Astrocyte (in vitro differentiated cells and primary cell): ENCODE data around the gene SH3BP4. TPM values are rescaled to one million over a fixed set of nuclear protein-coding genes. Genes with fewer than 3 reads are reported as not detected.

Experiments used
- DNase-seq: peaks from one replicate; pipeline ENCODE4 v3.0.0-alpha.2; 2010; ENCODE audit warnings: low read depth
- FAIRE-seq: peaks from 2 replicates; lab custom pipeline; 2011; peaks lifted over from hg19 to GRCh38; lab: Jason Lieb, UNC
- H2AFZ ChIP-seq: 2 replicates; pipeline ENCODE4 v1.6.0; 2012; ENCODE audit warnings: low read depth, low read length, inconsistent platforms
- H3K27ac ChIP-seq: 2 replicates; pipeline ENCODE4 v1.5.1; 2011; ENCODE audit warnings: low read depth, low read length, inconsistent platforms
- H3K27me3 ChIP-seq: 2 replicates; pipeline ENCODE4 v1.6.0; 2011; ENCODE audit warnings: low read length, inconsistent platforms; ENCODE audit not compliant: insufficient read depth
- H3K36me3 ChIP-seq: 2 replicates; pipeline ENCODE4 v1.5.1; 2011; ENCODE audit warnings: low read length, inconsistent platforms; ENCODE audit not compliant: insufficient read depth
- H3K4me1 ChIP-seq: 2 replicates; pipeline ENCODE4 v1.5.1; 2011; ENCODE audit warnings: low read length, inconsistent platforms; ENCODE audit not compliant: insufficient read depth
- H3K4me2 ChIP-seq: 2 replicates; pipeline ENCODE4 v1.6.0; 2012; ENCODE audit warnings: low read length, inconsistent platforms
- H3K4me3 ChIP-seq: 2 replicates; pipeline ENCODE4 v1.5.1; 2011; ENCODE audit warnings: low read depth, mild to moderate bottlenecking, low read length, inconsistent platforms; ENCODE audit not compliant: insufficient read depth
- H3K79me2 ChIP-seq: 2 replicates; pipeline ENCODE4 v1.6.0; 2012; ENCODE audit warnings: mild to moderate bottlenecking, low read length, inconsistent platforms; ENCODE audit not compliant: insufficient read depth
- H3K9ac ChIP-seq: 2 replicates; pipeline ENCODE4 v1.6.0; 2012; ENCODE audit warnings: mild to moderate bottlenecking, low read length, inconsistent platforms
- H3K9me3 ChIP-seq: 2 replicates; pipeline ENCODE4 v1.5.1; 2012; ENCODE audit warnings: low read depth, mild to moderate bottlenecking, low read length, inconsistent platforms; ENCODE audit not compliant: insufficient read depth
- H4K20me1 ChIP-seq: 2 replicates; pipeline ENCODE4 v1.6.0; 2012; ENCODE audit warnings: low read length, inconsistent platforms; ENCODE audit not compliant: insufficient read depth
- H3K27ac Mint-ChIP-seq: one replicate; pipeline ENCODE4 v1.8.0; 2021; ENCODE audit warnings: mild to moderate bottlenecking, mixed read lengths; ENCODE audit not compliant: unreplicated experiment
- H3K27me3 Mint-ChIP-seq: one replicate; pipeline ENCODE4 v1.8.0; 2021; ENCODE audit warnings: low read depth, mixed read lengths; ENCODE audit not compliant: unreplicated experiment
- H3K36me3 Mint-ChIP-seq: one replicate; pipeline ENCODE4 v1.8.0; 2021; ENCODE audit warnings: low read depth, mixed read lengths; ENCODE audit not compliant: unreplicated experiment
- H3K4me1 Mint-ChIP-seq: one replicate; pipeline ENCODE4 v1.8.0; 2021; ENCODE audit warnings: low read depth, mixed read lengths; ENCODE audit not compliant: unreplicated experiment
- H3K4me3 Mint-ChIP-seq: one replicate; pipeline ENCODE4 v1.8.0; 2021; ENCODE audit warnings: mild to moderate bottlenecking, moderate library complexity, mixed read lengths; ENCODE audit not compliant: unreplicated experiment
- H3K9me3 Mint-ChIP-seq: one replicate; pipeline ENCODE4 v1.8.0; 2021; ENCODE audit warnings: mild to moderate bottlenecking, mixed read lengths; ENCODE audit not compliant: unreplicated experiment
- CTCF ChIP-seq: IDR thresholded peaks from 2 replicates; pipeline ENCODE4 v1.5.1; 2011; ENCODE audit warnings: low read depth, mild to moderate bottlenecking, inconsistent platforms, low read length, moderate library complexity; ENCODE audit not compliant: insufficient read depth
- EZH2 ChIP-seq: IDR thresholded peaks from 2 replicates; pipeline ENCODE4 v1.6.1; 2012; ENCODE audit warnings: mild to moderate bottlenecking, low read length, inconsistent platforms; ENCODE audit not compliant: insufficient read depth
- total RNA-seq: library from RNA; stranded (reverse); gene quantifications from 2 replicates; pipeline ENCODE4 v1.2.1, GENCODE V29; 2021

SH3BP4 gene
- total RNA-seq, 1 donor from 2014 or later = 127 TPM

DNA sequence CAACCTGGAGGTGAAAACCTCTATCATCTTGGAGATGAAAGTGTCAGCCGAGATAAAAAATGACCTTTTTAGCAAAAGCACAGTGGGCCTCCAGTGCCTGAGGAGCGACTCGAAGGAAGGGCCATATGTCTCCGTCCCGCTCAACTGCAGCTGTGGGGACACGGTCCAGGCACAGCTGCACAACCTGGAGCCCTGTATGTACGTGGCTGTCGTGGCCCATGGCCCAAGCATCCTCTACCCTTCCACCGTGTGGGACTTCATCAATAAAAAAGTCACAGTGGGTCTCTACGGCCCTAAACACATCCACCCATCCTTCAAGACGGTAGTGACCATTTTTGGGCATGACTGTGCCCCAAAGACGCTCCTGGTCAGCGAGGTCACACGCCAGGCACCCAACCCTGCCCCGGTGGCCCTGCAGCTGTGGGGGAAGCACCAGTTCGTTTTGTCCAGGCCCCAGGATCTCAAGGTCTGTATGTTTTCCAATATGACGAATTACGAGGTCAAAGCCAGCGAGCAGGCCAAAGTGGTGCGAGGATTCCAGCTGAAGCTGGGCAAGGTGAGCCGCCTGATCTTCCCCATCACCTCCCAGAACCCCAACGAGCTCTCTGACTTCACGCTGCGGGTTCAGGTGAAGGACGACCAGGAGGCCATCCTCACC is 90.2 kb downstream of the SH3BP4 start:
- no peak overlapping the region for H3K4me3 Mint-ChIP-seq
- TF ChIP-seq CTCF (no peak), EZH2 (no peak)
- H3K27me3 ChIP-seq = no peaks in the 10 kb centered on the region
- DNase-seq (no peak), FAIRE-seq (no peak)
- peaks cover 94% of the 10 kb centered on the region for H4K20me1 ChIP-seq
- H3K36me3 Mint-ChIP-seq = peaks cover 52% of the 10 kb centered on the region
- no peaks in the 10 kb centered on the region for H3K9me3 ChIP-seq
- no peak overlapping the region for H3K4me3 ChIP-seq
- peaks cover 94% of the 10 kb centered on the region for H3K79me2 ChIP-seq
- peaks cover 3% of the 10 kb centered on the region for H3K4me1 Mint-ChIP-seq
- no peak overlapping the region for H3K27ac Mint-ChIP-seq
- H3K9ac ChIP-seq = no peak overlapping the region
- no peaks in the 10 kb centered on the region for H3K9me3 Mint-ChIP-seq
- H2AFZ ChIP-seq = no peak overlapping the region
- no peaks in the 10 kb centered on the region for H3K27me3 Mint-ChIP-seq
- H3K36me3 ChIP-seq = peaks cover 73% of the 10 kb centered on the region
- H3K27ac ChIP-seq = no peak overlapping the region
- H3K4me2 ChIP-seq = no peak overlapping the region
- H3K4me1 ChIP-seq = no peaks in the 10 kb centered on the region

DNA sequence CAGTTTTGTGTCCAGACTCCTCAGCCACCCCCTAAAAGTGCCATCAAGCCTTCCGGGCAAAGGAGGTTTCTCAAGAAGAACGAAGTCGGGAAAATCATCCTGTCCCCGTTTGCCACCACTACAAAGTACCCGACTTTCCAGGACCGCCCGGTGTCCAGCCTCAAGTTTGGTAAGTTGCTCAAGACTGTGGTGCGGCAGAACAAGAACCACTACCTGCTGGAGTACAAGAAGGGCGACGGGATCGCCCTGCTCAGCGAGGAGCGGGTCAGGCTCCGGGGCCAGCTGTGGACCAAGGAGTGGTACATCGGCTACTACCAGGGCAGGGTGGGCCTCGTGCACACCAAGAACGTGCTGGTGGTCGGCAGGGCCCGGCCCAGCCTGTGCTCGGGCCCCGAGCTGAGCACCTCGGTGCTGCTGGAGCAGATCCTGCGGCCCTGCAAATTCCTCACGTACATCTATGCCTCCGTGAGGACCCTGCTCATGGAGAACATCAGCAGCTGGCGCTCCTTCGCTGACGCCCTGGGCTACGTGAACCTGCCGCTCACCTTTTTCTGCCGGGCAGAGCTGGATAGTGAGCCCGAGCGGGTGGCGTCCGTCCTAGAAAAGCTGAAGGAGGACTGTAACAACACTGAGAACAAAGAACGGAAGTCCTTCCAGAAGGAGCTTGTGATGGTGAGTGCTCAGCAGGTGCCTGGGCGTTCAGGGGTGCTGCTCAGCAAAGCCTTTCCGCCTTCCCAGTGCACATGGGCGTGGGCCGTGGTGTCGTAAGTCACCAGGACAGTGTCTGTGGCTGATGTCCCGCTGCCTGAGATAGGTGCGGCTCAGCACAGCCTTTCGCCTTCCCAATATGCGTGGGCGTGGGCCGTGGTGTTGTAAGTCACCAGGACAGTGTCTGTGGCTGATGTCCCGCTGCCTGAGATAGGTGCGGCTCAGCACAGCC is 91.0 kb downstream of the SH3BP4 start:
- peaks cover 9% of the 10 kb centered on the region for H3K4me1 Mint-ChIP-seq
- H3K79me2 ChIP-seq = peaks cover 94% of the 10 kb centered on the region
- H2AFZ ChIP-seq = no peak overlapping the region
- H3K36me3 ChIP-seq = peaks cover 65% of the 10 kb centered on the region
- H3K36me3 Mint-ChIP-seq = peaks cover 54% of the 10 kb centered on the region
- H3K9me3 ChIP-seq = no peaks in the 10 kb centered on the region
- H3K4me3 ChIP-seq = no peak overlapping the region
- no peaks in the 10 kb centered on the region for H3K9me3 Mint-ChIP-seq
- no peaks in the 10 kb centered on the region for H3K27me3 ChIP-seq
- H4K20me1 ChIP-seq = peaks cover 94% of the 10 kb centered on the region
- no peak overlapping the region for H3K27ac Mint-ChIP-seq
- no peaks in the 10 kb centered on the region for H3K4me1 ChIP-seq
- H3K4me2 ChIP-seq = no peak overlapping the region
- no peaks in the 10 kb centered on the region for H3K27me3 Mint-ChIP-seq
- H3K4me3 Mint-ChIP-seq = no peak overlapping the region
- TF ChIP-seq EZH2 (no peak), CTCF (no peak)
- no peak for FAIRE-seq
- DNase-seq = no peak
- no peak overlapping the region for H3K27ac ChIP-seq
- no peak overlapping the region for H3K9ac ChIP-seq
